GM12878 (cell line): ENCODE results near the gene SYN1. TPM values are rescaled to one million over a fixed set of nuclear protein-coding genes. Genes with fewer than 3 reads are reported as not detected.

Experiments used
- ATAC-seq: fragments of 200-7000 bp; cut with Tn5 transposase; 3 replicates; pipeline ENCODE4 v1.9.1; 2020; ENCODE audit warnings: mild to moderate bottlenecking, moderate library complexity
- BruUV-seq: library from RNA; stranded (reverse); fragments of 400-500 nt; replicated peaks from 2 replicates; lab custom pipeline; 2021; lab: Mats Ljungman, UMichigan
- CTCF ChIA-PET: fragments of 300-600 bp; sonication (Branson Sonifier 250); formaldehyde crosslinking; extraction: SDS; loops from one replicate; lab custom pipeline; 2021; ENCODE audit warnings: inconsistent platforms; lab: Yijun Ruan, JAX
- POLR2A ChIA-PET: fragments of 350-600 bp; formaldehyde crosslinking; extraction: SDS; loops from one replicate; lab custom pipeline; 2021; ENCODE audit warnings: inconsistent platforms; lab: Charles Lee
- RAD21 ChIA-PET: fragments of 300-600 bp; sonication (Branson Sonifier 250); formaldehyde crosslinking; loops from one replicate; lab custom pipeline; 2023; ENCODE audit warnings: antibody characterized with exemption; ENCODE audit not compliant: unreplicated experiment; lab: Charles Lee
- SMC1A ChIA-PET: fragments of 300-600 bp; sonication (Branson Sonifier 250); formaldehyde crosslinking; loops from one replicate; lab custom pipeline; 2023; ENCODE audit not compliant: unreplicated experiment, uncharacterized antibody; lab: Charles Lee
- DNase-seq: peaks from one replicate; pipeline ENCODE4 v3.0.0-alpha.2; 2011; ENCODE audit warnings: low read depth, low spot score
- FAIRE-seq: peaks from 3 replicates; lab custom pipeline; 2011; peaks lifted over from hg19 to GRCh38; lab: Jason Lieb, UNC
- H2AFZ ChIP-seq: 2 replicates; pipeline ENCODE4 v1.6.0; 2011; ENCODE audit warnings: low read depth, low read length, control low read depth; ENCODE audit not compliant: control insufficient read depth
- H3K27ac ChIP-seq: 2 replicates; pipeline ENCODE4 v1.5.1; 2011; ENCODE audit warnings: control low read depth; ENCODE audit not compliant: control insufficient read depth, insufficient read depth
- H3K27me3 ChIP-seq, 2 experiments: replicated peaks in 1 of 2; 2 replicates each; pipeline versions ENCODE4 v1.6.0 to v1.6.1; 2011; ENCODE audit warnings: low read length in 1 of 2; ENCODE audit not compliant: control insufficient read depth in 2 of 2, insufficient read depth in 2 of 2
- H3K36me3 ChIP-seq, 2 experiments: 2 replicates each; pipeline ENCODE4 v1.5.1; 2011; ENCODE audit warnings: low read length in 1 of 2; ENCODE audit not compliant: control insufficient read depth in 2 of 2, insufficient read depth in 2 of 2
- H3K4me1 ChIP-seq: 2 replicates; pipeline ENCODE4 v1.6.1; 2011; ENCODE audit warnings: mild to moderate bottlenecking, low read length, moderate library complexity, mixed read lengths; ENCODE audit not compliant: control insufficient read depth, insufficient read depth
- H3K4me2 ChIP-seq: 2 replicates; pipeline ENCODE4 v1.6.0; 2011; ENCODE audit warnings: control low read depth; ENCODE audit not compliant: control insufficient read depth, insufficient read depth
- H3K4me3 ChIP-seq: fragments of 200-600 bp; sonication (generic); 2 replicates; pipeline ENCODE4 v1.5.1; 2016
- H3K79me2 ChIP-seq: 2 replicates; pipeline ENCODE4 v1.6.0; 2011; ENCODE audit warnings: low read length; ENCODE audit not compliant: control insufficient read depth, insufficient read depth
- H3K9ac ChIP-seq: 2 replicates; pipeline ENCODE4 v1.8.0; 2011; ENCODE audit warnings: low read length, control low read depth, mixed read lengths; ENCODE audit not compliant: control insufficient read depth, insufficient read depth
- H3K9me3 ChIP-seq: replicated peaks from 3 replicates; pipeline ENCODE4 v1.5.1; 2011; ENCODE audit warnings: mild to moderate bottlenecking, low read length; ENCODE audit not compliant: control insufficient read depth, insufficient read depth
- H4K20me1 ChIP-seq: 2 replicates; pipeline ENCODE4 v1.6.0; 2011; ENCODE audit not compliant: control insufficient read depth, insufficient read depth
- BACH1 ChIP-seq: fragments of 450-650 bp; IDR thresholded peaks from 2 replicates; pipeline ENCODE4 v1.6.1; 2017; ENCODE audit warnings: mild to moderate bottlenecking, borderline replicate concordance
- BHLHE40 ChIP-seq, 2 experiments: fragments of 450-650 bp in 1 of 2; IDR thresholded peaks; 2 replicates each; pipeline ENCODE4 v1.6.1; 2011 to 2017; ENCODE audit warnings: low read depth in 2 of 2, borderline replicate concordance in 1 of 2, improper control_type of control experiment in 1 of 2, low read length in 1 of 2, mild to moderate bottlenecking in 1 of 2
- ESRRA ChIP-seq: IDR thresholded peaks from 2 replicates; pipeline ENCODE4 v1.6.1; 2012; ENCODE audit warnings: mild to moderate bottlenecking, low read length, improper control_type of control experiment
- IKZF2 ChIP-seq, 2 experiments: fragments of 450-650 bp; IDR thresholded peaks; 2 replicates each; pipeline ENCODE4 v1.6.1; 2017; ENCODE audit warnings: mild to moderate bottlenecking in 2 of 2, moderate library complexity in 2 of 2
- MTA2 ChIP-seq: fragments of 450-650 bp; IDR thresholded peaks from 2 replicates; pipeline ENCODE4 v1.6.1; 2016; ENCODE audit warnings: low read depth, mild to moderate bottlenecking, moderate library complexity
- POLR2A ChIP-seq: IDR thresholded peaks from 2 replicates; pipeline ENCODE4 v1.6.1; 2011; ENCODE audit warnings: low read depth, mild to moderate bottlenecking, low read length
- POU2F2 ChIP-seq: IDR thresholded peaks from 3 replicates; pipeline ENCODE4 v1.6.1; 2011; ENCODE audit warnings: low read depth, mild to moderate bottlenecking, low read length, borderline replicate concordance
- RUNX3 ChIP-seq: IDR thresholded peaks from 2 replicates; pipeline ENCODE4 v1.6.1; 2012; ENCODE audit warnings: low read length, inconsistent platforms
- WGBS: methylation state at CpG from one replicate; pipeline ENCODE4 v1.1.6; 2016; ENCODE audit warnings: low lambda C conversion rate; ENCODE audit not compliant: insufficient replicate concordance, insufficient coverage; ENCODE audit errors: missing lambda C conversion rate; 5-methylcytosine and 5-hydroxymethylcytosine counted together
- in situ Hi-C: fragments of 300-500 bp; cut with MboI; formaldehyde crosslinking; loops from 9 replicates; pipeline ENCODE4 v1.14.3; 2018; ENCODE audit warnings: mixed read lengths
- intact Hi-C: fragments of 100-400 bp; cut with micrococcal nuclease; formaldehyde crosslinking; loops from one replicate; pipeline ENCODE4 v1.14.2; 2022; ENCODE audit not compliant: unreplicated experiment
- polyA plus RNA-seq, 11 experiments: library from polyadenylated mRNA; depleted of rRNA in 4 of 11; unstranded in 6 of 11; stranded (reverse) in 5 of 11; fragments of >200 nt; fragmentation: Nextera tagmentation in 4 of 11; fragmentation: Illumina TruSeq in 1 of 11; extraction: Ambion mirVana in 4 of 11; extraction: Trizol in 1 of 11; gene quantifications; 1 replicate in 1 of 11; 2 replicates in 10 of 11; pipeline versions ENCODE4 v1.2.1 to v1.2.3, GENCODE V29; 2011 to 2016; ENCODE audit warnings: inconsistent platforms in 2 of 11, missing spikeins in 2 of 11, low read depth in 1 of 11
- total RNA-seq, 4 experiments: library from RNA; depleted of rRNA in 3 of 4; stranded (reverse); fragments of >200 nt in 3 of 4; fragmentation: Illumina TruSeq in 1 of 4; extraction: Trizol in 1 of 4; gene quantifications; 2 replicates each; pipeline versions ENCODE4 v1.2.1 to v1.2.3, GENCODE V29; 2013 to 2021
- TF ChIP-seq, protein P1 (sequence below): IDR thresholded peaks from 2 replicates; pipeline ENCODE4 v1.6.1; 2012; ENCODE audit warnings: improper control_type of control experiment, low read depth, low read length; ENCODE audit not compliant: insufficient replicate concordance
- TF ChIP-seq, protein P2 (sequence below): fragments of 450-650 bp; IDR thresholded peaks from 2 replicates; pipeline ENCODE4 v1.6.1; 2016; ENCODE audit warnings: mild to moderate bottlenecking
- TF ChIP-seq, protein P3 (sequence below): fragments of 450-650 bp; IDR thresholded peaks from 2 replicates; pipeline ENCODE4 v1.6.1; 2017; ENCODE audit warnings: mild to moderate bottlenecking, moderate library complexity

SYN1 gene
- total and polyA plus RNA-seq, 10 of the 15 experiments (the other 5 are each of a cell fraction or from before 2014, with no cell fraction given) = 0.09 to 0.57 (median 0.16) TPM; not detected in 3

DNA sequence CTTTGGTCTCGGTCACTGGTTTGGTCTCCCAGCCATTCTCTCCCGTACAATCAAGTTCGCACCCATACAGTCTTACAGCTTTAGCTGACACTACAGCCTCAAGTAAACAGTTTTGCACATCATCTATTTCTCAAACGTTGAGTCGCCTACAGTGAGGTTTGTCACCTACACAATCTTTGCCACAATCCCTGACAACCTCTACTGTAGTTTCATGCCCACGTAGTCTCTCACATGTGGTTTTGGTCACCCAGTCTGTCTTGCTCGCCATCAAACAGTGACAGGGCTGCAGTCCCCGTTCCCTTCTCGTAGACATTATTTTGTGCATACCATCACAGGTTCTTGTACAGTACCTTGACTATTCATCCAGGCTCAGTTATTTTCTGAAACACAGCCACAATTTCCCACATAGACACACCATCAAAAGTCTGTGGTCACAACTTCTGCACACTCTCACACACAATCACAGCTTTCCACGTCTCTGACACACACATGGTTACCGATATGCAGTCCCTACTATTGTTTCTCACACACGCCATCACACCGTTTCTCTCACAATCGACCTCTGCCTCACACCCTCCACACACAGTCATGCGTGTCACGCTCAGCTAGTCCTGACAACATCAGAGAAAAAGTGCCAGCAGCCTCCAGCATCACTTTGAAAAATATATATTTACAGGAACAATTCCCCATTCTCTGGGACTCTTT, 15.4 kb upstream of the SYN1 start:
- Histone ChIP-seq H3K4me3 (no peak overlapping the region), H3K9me3 (no peaks in the 10 kb centered on the region; the same call in 2 of the 3 replicates), H3K36me3 (peaks cover 0 to 6% of the 10 kb centered on the region in 2 experiments; a peak in 3 of 4 replicates), H3K4me1 (peaks cover 24% of the 10 kb centered on the region), H4K20me1 (no peaks in the 10 kb centered on the region), H2AFZ (no peak overlapping the region), H3K79me2 (no peaks in the 10 kb centered on the region), H3K27ac (peak overlapping the region; percentile 87), H3K9ac (no peak overlapping the region), H3K4me2 (no peak overlapping the region), H3K27me3 (no peaks in the 10 kb centered on the region)
- 72% methylated on average over 16 of the region's 16 CpGs for WGBS
- BruUV-seq = no TSS peak
- CTCF ChIA-PET = no interaction called here
- intact Hi-C loops (loop anchor here (10.0 kb wide), 1 partner anchor 150 kb away; the partner anchor contains the start of gene ZNF41), in situ Hi-C loops (no loop called here)
- POLR2A ChIA-PET = no interaction called here
- SMC1A ChIA-PET = interaction anchor here (0.6 to 1.1 kb wide), 2 partner anchors 8 to 417 kb away, joined by 3 to 4 read pairs; no protein-coding TSS in a partner anchor
- RAD21 ChIA-PET = interaction anchor here (2.1 kb wide), 1 partner anchor 9 kb away, joined by 6 read pairs; no protein-coding TSS in a partner anchor
- peak; percentile 7; the same call in 1 of the 3 replicates for ATAC-seq
- DNase-seq = no peak
- no peak for FAIRE-seq
- TF ChIP-seq IKZF2 (IDR thresholded peaks at IDR 0.05) (peak; percentile 11 to 31; a peak in 1 of 4 replicates), RUNX3 (peak; percentile 68), MTA2 (peak; percentile 60; the same call in 1 of the 2 replicates), POU2F2 (no peak), BACH1 (peak; percentile 21; the same call in 1 of the 2 replicates), ESRRA (no peak), POLR2A (0 out of 2 replicates have a peak, but pooled peaks have one; percentile 18), BHLHE40 (IDR thresholded peaks at IDR 0.05; ENCODE audit: borderline replicate concordance in 1 of 2, low read depth in 2 of 2, low read length in 1 of 2) (peak in 1 of 2 experiments; percentile 60; a peak in 1 of 4 replicates)
- TF ChIP-seq, protein P1, sequence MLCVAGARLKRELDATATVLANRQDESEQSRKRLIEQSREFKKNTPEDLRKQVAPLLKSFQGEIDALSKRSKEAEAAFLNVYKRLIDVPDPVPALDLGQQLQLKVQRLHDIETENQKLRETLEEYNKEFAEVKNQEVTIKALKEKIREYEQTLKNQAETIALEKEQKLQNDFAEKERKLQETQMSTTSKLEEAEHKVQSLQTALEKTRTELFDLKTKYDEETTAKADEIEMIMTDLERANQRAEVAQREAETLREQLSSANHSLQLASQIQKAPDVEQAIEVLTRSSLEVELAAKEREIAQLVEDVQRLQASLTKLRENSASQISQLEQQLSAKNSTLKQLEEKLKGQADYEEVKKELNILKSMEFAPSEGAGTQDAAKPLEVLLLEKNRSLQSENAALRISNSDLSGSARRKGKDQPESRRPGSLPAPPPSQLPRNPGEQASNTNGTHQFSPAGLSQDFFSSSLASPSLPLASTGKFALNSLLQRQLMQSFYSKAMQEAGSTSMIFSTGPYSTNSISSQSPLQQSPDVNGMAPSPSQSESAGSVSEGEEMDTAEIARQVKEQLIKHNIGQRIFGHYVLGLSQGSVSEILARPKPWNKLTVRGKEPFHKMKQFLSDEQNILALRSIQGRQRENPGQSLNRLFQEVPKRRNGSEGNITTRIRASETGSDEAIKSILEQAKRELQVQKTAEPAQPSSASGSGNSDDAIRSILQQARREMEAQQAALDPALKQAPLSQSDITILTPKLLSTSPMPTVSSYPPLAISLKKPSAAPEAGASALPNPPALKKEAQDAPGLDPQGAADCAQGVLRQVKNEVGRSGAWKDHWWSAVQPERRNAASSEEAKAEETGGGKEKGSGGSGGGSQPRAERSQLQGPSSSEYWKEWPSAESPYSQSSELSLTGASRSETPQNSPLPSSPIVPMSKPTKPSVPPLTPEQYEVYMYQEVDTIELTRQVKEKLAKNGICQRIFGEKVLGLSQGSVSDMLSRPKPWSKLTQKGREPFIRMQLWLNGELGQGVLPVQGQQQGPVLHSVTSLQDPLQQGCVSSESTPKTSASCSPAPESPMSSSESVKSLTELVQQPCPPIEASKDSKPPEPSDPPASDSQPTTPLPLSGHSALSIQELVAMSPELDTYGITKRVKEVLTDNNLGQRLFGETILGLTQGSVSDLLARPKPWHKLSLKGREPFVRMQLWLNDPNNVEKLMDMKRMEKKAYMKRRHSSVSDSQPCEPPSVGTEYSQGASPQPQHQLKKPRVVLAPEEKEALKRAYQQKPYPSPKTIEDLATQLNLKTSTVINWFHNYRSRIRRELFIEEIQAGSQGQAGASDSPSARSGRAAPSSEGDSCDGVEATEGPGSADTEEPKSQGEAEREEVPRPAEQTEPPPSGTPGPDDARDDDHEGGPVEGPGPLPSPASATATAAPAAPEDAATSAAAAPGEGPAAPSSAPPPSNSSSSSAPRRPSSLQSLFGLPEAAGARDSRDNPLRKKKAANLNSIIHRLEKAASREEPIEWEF = peak; percentile 19
- TF ChIP-seq, protein P2, sequence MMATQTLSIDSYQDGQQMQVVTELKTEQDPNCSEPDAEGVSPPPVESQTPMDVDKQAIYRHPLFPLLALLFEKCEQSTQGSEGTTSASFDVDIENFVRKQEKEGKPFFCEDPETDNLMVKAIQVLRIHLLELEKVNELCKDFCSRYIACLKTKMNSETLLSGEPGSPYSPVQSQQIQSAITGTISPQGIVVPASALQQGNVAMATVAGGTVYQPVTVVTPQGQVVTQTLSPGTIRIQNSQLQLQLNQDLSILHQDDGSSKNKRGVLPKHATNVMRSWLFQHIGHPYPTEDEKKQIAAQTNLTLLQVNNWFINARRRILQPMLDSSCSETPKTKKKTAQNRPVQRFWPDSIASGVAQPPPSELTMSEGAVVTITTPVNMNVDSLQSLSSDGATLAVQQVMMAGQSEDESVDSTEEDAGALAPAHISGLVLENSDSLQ = peak; percentile 55; the same call in 1 of the 2 replicates
- TF ChIP-seq, protein P3, sequence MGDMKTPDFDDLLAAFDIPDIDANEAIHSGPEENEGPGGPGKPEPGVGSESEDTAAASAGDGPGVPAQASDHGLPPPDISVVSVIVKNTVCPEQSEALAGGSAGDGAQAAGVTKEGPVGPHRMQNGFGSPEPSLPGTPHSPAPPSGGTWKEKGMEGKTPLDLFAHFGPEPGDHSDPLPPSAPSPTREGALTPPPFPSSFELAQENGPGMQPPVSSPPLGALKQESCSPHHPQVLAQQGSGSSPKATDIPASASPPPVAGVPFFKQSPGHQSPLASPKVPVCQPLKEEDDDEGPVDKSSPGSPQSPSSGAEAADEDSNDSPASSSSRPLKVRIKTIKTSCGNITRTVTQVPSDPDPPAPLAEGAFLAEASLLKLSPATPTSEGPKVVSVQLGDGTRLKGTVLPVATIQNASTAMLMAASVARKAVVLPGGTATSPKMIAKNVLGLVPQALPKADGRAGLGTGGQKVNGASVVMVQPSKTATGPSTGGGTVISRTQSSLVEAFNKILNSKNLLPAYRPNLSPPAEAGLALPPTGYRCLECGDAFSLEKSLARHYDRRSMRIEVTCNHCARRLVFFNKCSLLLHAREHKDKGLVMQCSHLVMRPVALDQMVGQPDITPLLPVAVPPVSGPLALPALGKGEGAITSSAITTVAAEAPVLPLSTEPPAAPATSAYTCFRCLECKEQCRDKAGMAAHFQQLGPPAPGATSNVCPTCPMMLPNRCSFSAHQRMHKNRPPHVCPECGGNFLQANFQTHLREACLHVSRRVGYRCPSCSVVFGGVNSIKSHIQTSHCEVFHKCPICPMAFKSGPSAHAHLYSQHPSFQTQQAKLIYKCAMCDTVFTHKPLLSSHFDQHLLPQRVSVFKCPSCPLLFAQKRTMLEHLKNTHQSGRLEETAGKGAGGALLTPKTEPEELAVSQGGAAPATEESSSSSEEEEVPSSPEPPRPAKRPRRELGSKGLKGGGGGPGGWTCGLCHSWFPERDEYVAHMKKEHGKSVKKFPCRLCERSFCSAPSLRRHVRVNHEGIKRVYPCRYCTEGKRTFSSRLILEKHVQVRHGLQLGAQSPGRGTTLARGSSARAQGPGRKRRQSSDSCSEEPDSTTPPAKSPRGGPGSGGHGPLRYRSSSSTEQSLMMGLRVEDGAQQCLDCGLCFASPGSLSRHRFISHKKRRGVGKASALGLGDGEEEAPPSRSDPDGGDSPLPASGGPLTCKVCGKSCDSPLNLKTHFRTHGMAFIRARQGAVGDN = peak; percentile 70; the same call in 1 of the 2 replicates
